ENCODE measurements around the gene LRP1-AS.

DNA sequence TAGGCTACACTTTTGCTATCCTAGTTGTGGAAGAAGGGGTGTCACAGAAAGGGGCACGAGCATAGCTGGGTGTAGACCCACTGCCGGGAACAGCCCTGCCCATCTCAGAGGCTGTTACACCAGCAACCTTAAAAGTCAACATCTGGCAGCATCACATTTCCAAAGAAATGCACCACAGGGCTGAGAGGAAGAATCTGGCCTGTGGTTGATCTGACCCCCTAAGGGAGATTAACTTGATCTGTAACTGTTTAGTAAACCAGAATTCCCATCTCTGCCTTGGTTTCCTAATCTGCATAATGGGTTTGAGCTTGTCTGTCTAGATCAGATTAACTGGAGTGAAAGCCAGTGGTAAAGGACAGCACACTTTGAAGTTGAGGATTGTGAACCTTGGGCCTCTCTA is 1.3 kb downstream of the LRP1-AS start:
- TF ChIP-seq, protein P1, sequence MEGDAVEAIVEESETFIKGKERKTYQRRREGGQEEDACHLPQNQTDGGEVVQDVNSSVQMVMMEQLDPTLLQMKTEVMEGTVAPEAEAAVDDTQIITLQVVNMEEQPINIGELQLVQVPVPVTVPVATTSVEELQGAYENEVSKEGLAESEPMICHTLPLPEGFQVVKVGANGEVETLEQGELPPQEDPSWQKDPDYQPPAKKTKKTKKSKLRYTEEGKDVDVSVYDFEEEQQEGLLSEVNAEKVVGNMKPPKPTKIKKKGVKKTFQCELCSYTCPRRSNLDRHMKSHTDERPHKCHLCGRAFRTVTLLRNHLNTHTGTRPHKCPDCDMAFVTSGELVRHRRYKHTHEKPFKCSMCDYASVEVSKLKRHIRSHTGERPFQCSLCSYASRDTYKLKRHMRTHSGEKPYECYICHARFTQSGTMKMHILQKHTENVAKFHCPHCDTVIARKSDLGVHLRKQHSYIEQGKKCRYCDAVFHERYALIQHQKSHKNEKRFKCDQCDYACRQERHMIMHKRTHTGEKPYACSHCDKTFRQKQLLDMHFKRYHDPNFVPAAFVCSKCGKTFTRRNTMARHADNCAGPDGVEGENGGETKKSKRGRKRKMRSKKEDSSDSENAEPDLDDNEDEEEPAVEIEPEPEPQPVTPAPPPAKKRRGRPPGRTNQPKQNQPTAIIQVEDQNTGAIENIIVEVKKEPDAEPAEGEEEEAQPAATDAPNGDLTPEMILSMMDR (IDR thresholded peaks at IDR 0.05), result no peak
- no peak for TF ChIP-seq POLR2A (IDR thresholded peaks at IDR 0.05)

All from prostate gland (tissue), 2 donors.